Measurements from ENCODE around the gene CNNM2. TPM values are rescaled to one million over a fixed set of nuclear protein-coding genes. Genes with fewer than 3 reads are reported as not detected.

CNNM2 gene
- total RNA-seq, 1 experiment from 2014 or later, result 7.2 TPM

DNA sequence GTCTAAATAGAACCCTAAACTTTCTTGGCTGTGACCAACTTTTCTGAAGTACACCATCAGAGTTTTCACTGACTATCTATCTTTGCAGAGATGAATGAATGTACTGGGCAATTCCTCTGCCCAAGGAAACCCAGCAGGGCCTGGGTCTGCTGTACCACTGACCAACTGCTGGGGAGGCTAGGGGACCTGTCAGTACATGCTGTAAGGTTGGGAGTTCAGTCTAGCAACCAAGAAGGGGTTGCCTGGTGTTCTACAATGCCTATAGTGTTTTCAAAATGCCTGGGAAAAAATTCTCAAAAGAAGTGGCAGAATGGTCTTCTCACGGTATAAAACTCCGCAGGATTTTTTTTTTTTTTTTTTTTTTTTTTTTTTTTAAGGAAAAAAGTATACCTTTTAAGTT is 168.7 kb downstream of the CNNM2 start:
- no peaks in the 10 kb centered on the region for H3K79me2 ChIP-seq (ENCODE audit: low read length)
- no peak overlapping the region for H3K4me3 ChIP-seq (ENCODE audit: low read length)
- H3F3A ChIP-seq (ENCODE audit: low read length, unreplicated experiment), result no peaks in the 10 kb centered on the region
- no peak for TF ChIP-seq EZH2 (IDR thresholded peaks at IDR 0.05; ENCODE audit: low read length, unreplicated experiment)
- TF ChIP-seq EZH2phosphoT487 (IDR thresholded peaks at IDR 0.05; ENCODE audit: borderline replicate concordance, low read length), result no peak
- TF ChIP-seq, protein P1, sequence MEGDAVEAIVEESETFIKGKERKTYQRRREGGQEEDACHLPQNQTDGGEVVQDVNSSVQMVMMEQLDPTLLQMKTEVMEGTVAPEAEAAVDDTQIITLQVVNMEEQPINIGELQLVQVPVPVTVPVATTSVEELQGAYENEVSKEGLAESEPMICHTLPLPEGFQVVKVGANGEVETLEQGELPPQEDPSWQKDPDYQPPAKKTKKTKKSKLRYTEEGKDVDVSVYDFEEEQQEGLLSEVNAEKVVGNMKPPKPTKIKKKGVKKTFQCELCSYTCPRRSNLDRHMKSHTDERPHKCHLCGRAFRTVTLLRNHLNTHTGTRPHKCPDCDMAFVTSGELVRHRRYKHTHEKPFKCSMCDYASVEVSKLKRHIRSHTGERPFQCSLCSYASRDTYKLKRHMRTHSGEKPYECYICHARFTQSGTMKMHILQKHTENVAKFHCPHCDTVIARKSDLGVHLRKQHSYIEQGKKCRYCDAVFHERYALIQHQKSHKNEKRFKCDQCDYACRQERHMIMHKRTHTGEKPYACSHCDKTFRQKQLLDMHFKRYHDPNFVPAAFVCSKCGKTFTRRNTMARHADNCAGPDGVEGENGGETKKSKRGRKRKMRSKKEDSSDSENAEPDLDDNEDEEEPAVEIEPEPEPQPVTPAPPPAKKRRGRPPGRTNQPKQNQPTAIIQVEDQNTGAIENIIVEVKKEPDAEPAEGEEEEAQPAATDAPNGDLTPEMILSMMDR (conservative IDR thresholded peaks at IDR 0.05; ENCODE audit: low read depth, low read length), result no peak
- intact Hi-C loops (cut with micrococcal nuclease), result no loop called here
- H3K27ac ChIP-seq (ENCODE audit: low read length), result no peak overlapping the region
- ChIA-PET CTCF (no interaction called here), POLR2A (ENCODE audit: unreplicated experiment) (interaction anchor here (0.6 kb wide), 1 partner anchor 994 kb away, joined by 14 read pairs; no protein-coding TSS in a partner anchor)
- H3K27me3 ChIP-seq (ENCODE audit: low read length), result no peaks in the 10 kb centered on the region
- no TSS peak for BruUV-seq (replicated peaks)
- H3K9me2 ChIP-seq (replicated peaks; ENCODE audit: low read length), result no peaks in the 10 kb centered on the region
- no peaks in the 10 kb centered on the region for H4K20me1 ChIP-seq (ENCODE audit: low read length)
- H3K36me3 ChIP-seq (ENCODE audit: low read depth, low read length), result peaks cover 55% of the 10 kb centered on the region
- no peak overlapping the region for H3K9ac ChIP-seq (ENCODE audit: low read length)
- H2AFZ ChIP-seq (ENCODE audit: low read length), result no peak overlapping the region
- no peaks in the 10 kb centered on the region for H3K4me1 ChIP-seq (ENCODE audit: insufficient read depth, low read length)
- no peak overlapping the region for H3K4me2 ChIP-seq (ENCODE audit: low read length)
- H3K9me3 ChIP-seq (ENCODE audit: low read length), result no peaks in the 10 kb centered on the region
- ATAC-seq (no peak), DNase-seq (no peak)

DNA sequence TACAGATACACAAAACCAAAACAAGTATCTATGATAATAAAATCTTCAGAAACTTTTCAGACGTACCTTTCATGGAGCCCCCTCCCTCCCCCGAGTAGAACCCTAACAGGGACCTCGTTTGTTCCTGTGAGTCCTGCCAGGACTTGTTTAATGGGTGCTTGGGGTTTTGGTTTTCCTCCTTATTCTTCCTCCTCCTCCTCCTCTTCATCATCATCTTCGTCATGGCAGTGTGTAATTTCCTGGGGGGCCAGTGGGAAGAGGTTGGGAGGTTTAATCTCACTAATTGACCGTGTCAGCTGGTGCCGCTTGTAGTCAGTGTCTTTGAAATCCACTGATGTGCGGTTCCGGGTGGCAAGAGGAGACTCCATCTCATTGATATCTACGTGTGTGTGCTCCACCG is 171.4 kb downstream of the CNNM2 start:
- H3K4me2 ChIP-seq (ENCODE audit: low read length), result no peak overlapping the region
- TF ChIP-seq EZH2phosphoT487 (IDR thresholded peaks at IDR 0.05; ENCODE audit: borderline replicate concordance, low read length), result no peak
- TF ChIP-seq, protein P1 (conservative IDR thresholded peaks at IDR 0.05; ENCODE audit: low read depth, low read length), result no peak
- TF ChIP-seq EZH2 (IDR thresholded peaks at IDR 0.05; ENCODE audit: low read length, unreplicated experiment), result no peak
- H3K9me2 ChIP-seq (replicated peaks; ENCODE audit: low read length), result no peaks in the 10 kb centered on the region
- ChIA-PET POLR2A (ENCODE audit: unreplicated experiment) (no interaction called here), CTCF (no interaction called here)
- no peaks in the 10 kb centered on the region for H3F3A ChIP-seq (ENCODE audit: low read length, unreplicated experiment)
- no peak overlapping the region for H3K4me3 ChIP-seq (ENCODE audit: low read length)
- no peaks in the 10 kb centered on the region for H4K20me1 ChIP-seq (ENCODE audit: low read length)
- intact Hi-C loops (cut with micrococcal nuclease), result no loop called here
- H3K9ac ChIP-seq (ENCODE audit: low read length), result no peak overlapping the region
- DNase-seq, result no peak
- H3K4me1 ChIP-seq (ENCODE audit: insufficient read depth, low read length), result no peaks in the 10 kb centered on the region
- H3K9me3 ChIP-seq (ENCODE audit: low read length), result no peaks in the 10 kb centered on the region
- H3K27ac ChIP-seq (ENCODE audit: low read length), result no peak overlapping the region
- ATAC-seq, result no peak
- BruUV-seq (replicated peaks), result no TSS peak
- peaks cover 77% of the 10 kb centered on the region for H3K36me3 ChIP-seq (ENCODE audit: low read depth, low read length)
- no peak overlapping the region for H2AFZ ChIP-seq (ENCODE audit: low read length)
- H3K79me2 ChIP-seq (ENCODE audit: low read length), result no peaks in the 10 kb centered on the region
- H3K27me3 ChIP-seq (ENCODE audit: low read length), result no peaks in the 10 kb centered on the region

DNA sequence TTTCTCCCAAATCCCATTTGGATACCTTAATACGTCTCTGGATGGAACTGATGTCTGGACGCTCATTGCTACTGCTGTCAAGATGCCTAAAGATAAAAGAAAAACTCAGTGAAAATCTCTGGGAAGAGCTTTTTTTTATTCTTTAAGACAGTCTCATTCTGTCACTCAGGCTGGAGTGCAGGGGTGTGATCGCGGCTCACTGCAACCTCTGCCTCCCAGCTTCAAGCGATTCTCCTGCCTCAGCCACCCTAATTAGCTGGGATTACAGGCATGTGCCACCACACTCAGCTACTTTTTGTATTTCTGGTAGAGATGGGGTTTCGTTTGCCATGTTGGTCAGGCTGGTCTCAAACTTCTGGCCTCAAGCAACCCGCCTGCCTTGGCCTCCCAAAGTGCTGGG is 172.8 kb downstream of the CNNM2 start:
- TF ChIP-seq EZH2phosphoT487 (IDR thresholded peaks at IDR 0.05; ENCODE audit: borderline replicate concordance, low read length) (no peak), EZH2 (IDR thresholded peaks at IDR 0.05; ENCODE audit: low read length, unreplicated experiment) (no peak)
- TF ChIP-seq, protein P1 (conservative IDR thresholded peaks at IDR 0.05; ENCODE audit: low read depth, low read length), result no peak
- Histone ChIP-seq H3K9me3 (ENCODE audit: low read length) (no peaks in the 10 kb centered on the region), H3K4me2 (ENCODE audit: low read length) (no peak overlapping the region), H2AFZ (ENCODE audit: low read length) (no peak overlapping the region), H3K27ac (ENCODE audit: low read length) (no peak overlapping the region), H3K4me3 (ENCODE audit: low read length) (no peak overlapping the region), H3K4me1 (ENCODE audit: insufficient read depth, low read length) (peaks cover 2% of the 10 kb centered on the region), H4K20me1 (ENCODE audit: low read length) (no peaks in the 10 kb centered on the region), H3K9me2 (replicated peaks; ENCODE audit: low read length) (no peaks in the 10 kb centered on the region), H3K36me3 (ENCODE audit: low read depth, low read length) (peaks cover 69% of the 10 kb centered on the region), H3K27me3 (ENCODE audit: low read length) (no peaks in the 10 kb centered on the region), H3K9ac (ENCODE audit: low read length) (no peak overlapping the region), H3K79me2 (ENCODE audit: low read length) (no peaks in the 10 kb centered on the region), H3F3A (ENCODE audit: low read length, unreplicated experiment) (no peaks in the 10 kb centered on the region)
- intact Hi-C loops (cut with micrococcal nuclease), result no loop called here
- ChIA-PET CTCF (no interaction called here), POLR2A (ENCODE audit: unreplicated experiment) (no interaction called here)
- ATAC-seq (no peak), DNase-seq (no peak)
- no TSS peak for BruUV-seq (replicated peaks)
